IMR-90 (cell line): Measurements from ENCODE around the gene CENPM.

Experiments
- BHLHE40 ChIP-seq: fragments of 150-350 bp; IDR thresholded peaks from 2 replicates; pipeline ENCODE4 v1.6.1; 2016; ENCODE audit warnings: mild to moderate bottlenecking, low read depth, low read length
- CEBPB ChIP-seq: IDR thresholded peaks from 2 replicates; pipeline ENCODE4 v1.6.1; 2012; ENCODE audit warnings: low read depth, low read length, improper control_type of control experiment
- CHD1 ChIP-seq: IDR thresholded peaks from 2 replicates; pipeline ENCODE4 v1.6.1; 2012; ENCODE audit warnings: low read depth, low read length, improper control_type of control experiment
- CTCF ChIP-seq: conservative IDR thresholded peaks from 2 replicates; pipeline ENCODE4 v1.5.1; 2012; ENCODE audit warnings: mild to moderate bottlenecking, low read depth, low read length, improper control_type of control experiment
- MAFK ChIP-seq: IDR thresholded peaks from 2 replicates; pipeline ENCODE4 v1.6.1; 2012; ENCODE audit warnings: low read depth, low read length, improper control_type of control experiment
- MAZ ChIP-seq: IDR thresholded peaks from 2 replicates; pipeline ENCODE4 v1.6.1; 2012; ENCODE audit warnings: low read depth, mild to moderate bottlenecking, low read length, improper control_type of control experiment, moderate library complexity, borderline replicate concordance
- MXI1 ChIP-seq: IDR thresholded peaks from 2 replicates; pipeline ENCODE4 v1.6.1; 2012; ENCODE audit warnings: low read depth, mild to moderate bottlenecking, low read length, moderate library complexity, borderline replicate concordance
- POLR2A ChIP-seq: IDR thresholded peaks from 2 replicates; pipeline ENCODE4 v1.6.1; 2012; ENCODE audit warnings: mild to moderate bottlenecking, low read depth, low read length
- RAD21 ChIP-seq: IDR thresholded peaks from 2 replicates; pipeline ENCODE4 v1.6.1; 2012; ENCODE audit warnings: low read length, improper control_type of control experiment
- RCOR1 ChIP-seq: IDR thresholded peaks from 2 replicates; pipeline ENCODE4 v1.6.1; 2012; ENCODE audit warnings: mild to moderate bottlenecking, low read length, improper control_type of control experiment; ENCODE audit not compliant: insufficient replicate concordance
- SMC3 ChIP-seq: fragments of 150-350 bp; IDR thresholded peaks from 2 replicates; pipeline ENCODE4 v1.6.1; 2016; ENCODE audit warnings: low read depth, mild to moderate bottlenecking, antibody characterized with exemption, low read length, moderate library complexity
- USF2 ChIP-seq: fragments of 150-350 bp; IDR thresholded peaks from 2 replicates; pipeline ENCODE4 v1.6.1; 2017; ENCODE audit warnings: mild to moderate bottlenecking, antibody characterized with exemption, low read length, low read depth

GRCh38 chr22:41935509-41935908 is 11.4 kb downstream of the CENPM start:
- TF ChIP-seq CTCF (no peak), POLR2A (no peak), SMC3 (no peak), USF2 (no peak), MXI1 (no peak), CEBPB (no peak), BHLHE40 (no peak), RAD21 (no peak), MAFK (no peak), MAZ (no peak), RCOR1 (no peak), CHD1 (no peak)
